ENCODE results near the gene EHD3. TPM values are rescaled to one million over a fixed set of nuclear protein-coding genes. Genes with fewer than 3 reads are reported as not detected.

The EHD3 gene
- total and polyA plus RNA-seq, 4 donors, result 7.2 to 20.2 (median 13.2) TPM

DNA sequence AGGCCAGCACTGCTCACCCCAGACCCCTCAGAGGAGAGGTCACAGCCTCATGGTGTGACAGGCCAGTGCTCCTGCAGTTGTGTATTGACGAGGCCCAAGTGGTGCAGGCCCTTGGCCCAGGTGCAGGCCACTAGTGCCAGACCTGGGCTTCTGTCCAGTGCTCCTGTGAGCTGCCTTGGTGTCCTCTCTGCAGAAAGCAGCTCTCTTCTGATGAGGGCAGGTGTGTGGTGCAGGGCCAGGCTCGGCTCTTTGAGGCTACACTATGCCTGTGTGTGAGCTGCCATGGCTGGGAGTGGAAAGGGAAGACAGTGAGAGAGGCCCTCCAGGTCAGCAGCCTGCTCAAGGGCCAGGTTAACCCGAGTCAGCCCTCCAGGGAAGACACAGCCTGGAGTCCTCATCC, 17.1 kb downstream of the EHD3 start (continued):
- TF ChIP-seq, protein P1, sequence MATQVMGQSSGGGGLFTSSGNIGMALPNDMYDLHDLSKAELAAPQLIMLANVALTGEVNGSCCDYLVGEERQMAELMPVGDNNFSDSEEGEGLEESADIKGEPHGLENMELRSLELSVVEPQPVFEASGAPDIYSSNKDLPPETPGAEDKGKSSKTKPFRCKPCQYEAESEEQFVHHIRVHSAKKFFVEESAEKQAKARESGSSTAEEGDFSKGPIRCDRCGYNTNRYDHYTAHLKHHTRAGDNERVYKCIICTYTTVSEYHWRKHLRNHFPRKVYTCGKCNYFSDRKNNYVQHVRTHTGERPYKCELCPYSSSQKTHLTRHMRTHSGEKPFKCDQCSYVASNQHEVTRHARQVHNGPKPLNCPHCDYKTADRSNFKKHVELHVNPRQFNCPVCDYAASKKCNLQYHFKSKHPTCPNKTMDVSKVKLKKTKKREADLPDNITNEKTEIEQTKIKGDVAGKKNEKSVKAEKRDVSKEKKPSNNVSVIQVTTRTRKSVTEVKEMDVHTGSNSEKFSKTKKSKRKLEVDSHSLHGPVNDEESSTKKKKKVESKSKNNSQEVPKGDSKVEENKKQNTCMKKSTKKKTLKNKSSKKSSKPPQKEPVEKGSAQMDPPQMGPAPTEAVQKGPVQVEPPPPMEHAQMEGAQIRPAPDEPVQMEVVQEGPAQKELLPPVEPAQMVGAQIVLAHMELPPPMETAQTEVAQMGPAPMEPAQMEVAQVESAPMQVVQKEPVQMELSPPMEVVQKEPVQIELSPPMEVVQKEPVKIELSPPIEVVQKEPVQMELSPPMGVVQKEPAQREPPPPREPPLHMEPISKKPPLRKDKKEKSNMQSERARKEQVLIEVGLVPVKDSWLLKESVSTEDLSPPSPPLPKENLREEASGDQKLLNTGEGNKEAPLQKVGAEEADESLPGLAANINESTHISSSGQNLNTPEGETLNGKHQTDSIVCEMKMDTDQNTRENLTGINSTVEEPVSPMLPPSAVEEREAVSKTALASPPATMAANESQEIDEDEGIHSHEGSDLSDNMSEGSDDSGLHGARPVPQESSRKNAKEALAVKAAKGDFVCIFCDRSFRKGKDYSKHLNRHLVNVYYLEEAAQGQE (IDR thresholded peaks at IDR 0.05), result no peak

DNA sequence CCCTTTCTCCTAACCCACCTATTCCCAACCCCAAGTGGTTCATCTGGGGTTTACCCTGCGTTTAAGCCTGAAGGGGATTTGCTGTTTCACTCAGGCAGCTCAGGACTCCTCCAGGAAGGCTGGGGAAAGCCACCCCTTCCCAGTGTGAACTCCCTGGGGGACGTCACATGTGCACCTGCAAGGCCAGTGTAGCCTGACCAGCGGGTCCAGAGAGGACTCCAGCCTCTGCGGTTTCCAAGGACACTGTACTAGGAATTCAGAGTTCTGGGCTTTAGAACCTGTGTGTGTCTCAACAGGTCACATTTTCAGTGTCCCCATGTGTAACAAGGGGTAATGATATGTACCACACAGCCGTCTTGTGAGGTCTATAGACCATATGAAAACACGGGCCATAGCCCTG, 17.9 kb downstream of the EHD3 start:
- H3K27me3 ChIP-seq (ENCODE audit: control insufficient read depth in 4 of 4, insufficient read depth in 4 of 4, low read length in 3 of 4), result no peaks in the 10 kb centered on the region
- H3K4me3 ChIP-seq (ENCODE audit: low read depth in 1 of 3, low read length in 3 of 3), result no peak overlapping the region
- no peaks in the 10 kb centered on the region for H3K4me1 ChIP-seq (ENCODE audit: control insufficient read depth in 4 of 4, insufficient read depth in 4 of 4, low read length in 3 of 4)
- H3K36me3 ChIP-seq (ENCODE audit: control insufficient read depth in 4 of 4, insufficient read depth in 3 of 4, low read depth in 1 of 4, low read length in 3 of 4), result no peaks in the 10 kb centered on the region
- H3K27ac ChIP-seq (ENCODE audit: low read depth in 1 of 2, low read length in 2 of 2), result no peak overlapping the region
- no peak overlapping the region for H3K9ac ChIP-seq (ENCODE audit: low read depth in 1 of 2, low read length in 2 of 2)
- H3K9me3 ChIP-seq (ENCODE audit: control insufficient read depth in 4 of 4, low read length in 3 of 4), result no peaks in the 10 kb centered on the region
- DNase-seq (ENCODE audit: low spot score), result no peak
- WGBS, result 89% methylated on average over 6 of the region's 6 CpGs
- TF ChIP-seq SP1 (IDR thresholded peaks at IDR 0.05), result no peak
- TF ChIP-seq, protein P2, sequence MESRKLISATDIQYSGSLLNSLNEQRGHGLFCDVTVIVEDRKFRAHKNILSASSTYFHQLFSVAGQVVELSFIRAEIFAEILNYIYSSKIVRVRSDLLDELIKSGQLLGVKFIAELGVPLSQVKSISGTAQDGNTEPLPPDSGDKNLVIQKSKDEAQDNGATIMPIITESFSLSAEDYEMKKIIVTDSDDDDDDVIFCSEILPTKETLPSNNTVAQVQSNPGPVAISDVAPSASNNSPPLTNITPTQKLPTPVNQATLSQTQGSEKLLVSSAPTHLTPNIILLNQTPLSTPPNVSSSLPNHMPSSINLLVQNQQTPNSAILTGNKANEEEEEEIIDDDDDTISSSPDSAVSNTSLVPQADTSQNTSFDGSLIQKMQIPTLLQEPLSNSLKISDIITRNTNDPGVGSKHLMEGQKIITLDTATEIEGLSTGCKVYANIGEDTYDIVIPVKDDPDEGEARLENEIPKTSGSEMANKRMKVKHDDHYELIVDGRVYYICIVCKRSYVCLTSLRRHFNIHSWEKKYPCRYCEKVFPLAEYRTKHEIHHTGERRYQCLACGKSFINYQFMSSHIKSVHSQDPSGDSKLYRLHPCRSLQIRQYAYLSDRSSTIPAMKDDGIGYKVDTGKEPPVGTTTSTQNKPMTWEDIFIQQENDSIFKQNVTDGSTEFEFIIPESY (IDR thresholded peaks at IDR 0.05), result no peak
- TF ChIP-seq, protein P3, sequence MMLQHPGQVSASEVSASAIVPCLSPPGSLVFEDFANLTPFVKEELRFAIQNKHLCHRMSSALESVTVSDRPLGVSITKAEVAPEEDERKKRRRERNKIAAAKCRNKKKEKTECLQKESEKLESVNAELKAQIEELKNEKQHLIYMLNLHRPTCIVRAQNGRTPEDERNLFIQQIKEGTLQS (IDR thresholded peaks at IDR 0.05), result no peak
- TF ChIP-seq, protein P1 (IDR thresholded peaks at IDR 0.05), result no peak
- no peak for TF ChIP-seq HNF4G (IDR thresholded peaks at IDR 0.05)
- no peak for TF ChIP-seq EGR1 (IDR thresholded peaks at IDR 0.05; ENCODE audit: low read depth in 2 of 2)
- TF ChIP-seq TAF1 (conservative IDR thresholded peaks at IDR 0.05), result no peak
- no peak for TF ChIP-seq FOXA2 (IDR thresholded peaks at IDR 0.05)
- TF ChIP-seq, protein P4, sequence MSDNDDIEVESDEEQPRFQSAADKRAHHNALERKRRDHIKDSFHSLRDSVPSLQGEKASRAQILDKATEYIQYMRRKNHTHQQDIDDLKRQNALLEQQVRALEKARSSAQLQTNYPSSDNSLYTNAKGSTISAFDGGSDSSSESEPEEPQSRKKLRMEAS (IDR thresholded peaks at IDR 0.05), result no peak
- TF ChIP-seq FOXA1 (IDR thresholded peaks at IDR 0.05), result no peak
